DMS 273 (cell line): ENCODE measurements around the gene CC2D2A.

Source experiments
- DNase-seq: peaks from one replicate; lab custom pipeline; 2025; ENCODE audit not compliant: unreplicated experiment; lab: John Stamatoyannopoulos, UW

CC2D2A gene

DNA sequence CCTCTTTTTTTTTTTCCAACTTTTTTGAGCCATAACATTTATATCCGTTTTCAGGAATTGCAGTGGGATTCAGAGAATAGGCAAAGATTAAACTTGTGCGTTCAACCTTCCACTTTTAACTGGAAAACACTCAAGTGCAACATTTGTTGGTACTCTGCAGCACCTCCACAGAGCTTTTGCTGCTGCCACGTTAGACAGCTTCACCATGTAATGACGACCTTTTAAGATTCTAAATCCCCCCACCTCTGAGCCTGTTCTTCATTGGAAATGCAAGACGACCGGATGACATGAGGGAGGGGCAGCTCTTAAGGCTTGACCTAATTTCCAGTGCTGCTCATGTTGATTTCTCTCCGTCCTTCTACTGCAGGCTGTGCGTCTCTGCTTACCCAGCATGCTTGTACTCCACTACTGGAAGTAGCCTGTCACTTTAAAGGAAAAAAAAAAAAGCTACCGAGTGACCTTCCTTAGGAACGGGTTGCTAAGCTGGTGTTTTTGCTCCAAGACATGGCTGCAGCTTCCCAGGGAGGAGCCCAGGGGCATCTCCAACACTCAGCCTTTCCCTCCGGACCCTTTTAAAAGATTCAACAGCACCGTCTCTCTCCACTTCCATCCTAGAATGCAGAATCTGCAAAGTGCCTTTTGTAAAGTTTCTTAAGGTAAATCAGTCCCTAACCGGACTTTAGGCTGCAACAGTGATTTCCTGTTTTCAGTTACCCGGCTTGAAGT lies at the start of gene CC2D2A:
Gene CC2D2A (plus strand): TSS at position 481 of the 726 bp plus-strand sequence. CDS start 6,051 bp downstream, outside the sequence.
- DNase-seq = no peak

DNA sequence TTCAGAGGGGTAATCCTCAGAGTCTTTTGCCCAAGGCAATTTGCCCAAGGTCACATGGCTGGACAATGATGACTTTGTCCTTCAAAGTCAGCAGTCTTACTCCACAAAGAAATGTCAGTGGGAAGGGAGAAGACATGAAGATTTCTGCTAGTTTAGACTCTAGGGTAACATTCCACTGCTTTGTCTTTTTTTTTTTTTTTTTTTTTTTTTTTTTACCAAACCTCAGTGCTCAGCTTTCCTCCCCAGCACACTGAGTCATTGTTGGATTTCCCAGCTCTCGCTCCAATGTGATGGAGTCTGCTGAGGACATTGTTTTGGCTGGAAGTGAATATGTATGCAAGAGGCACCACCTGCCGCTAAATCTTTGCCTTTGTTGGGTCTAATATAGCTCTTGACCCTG lies 49.0 kb upstream of the CC2D2A start:
- DNase-seq = no peak

DNA sequence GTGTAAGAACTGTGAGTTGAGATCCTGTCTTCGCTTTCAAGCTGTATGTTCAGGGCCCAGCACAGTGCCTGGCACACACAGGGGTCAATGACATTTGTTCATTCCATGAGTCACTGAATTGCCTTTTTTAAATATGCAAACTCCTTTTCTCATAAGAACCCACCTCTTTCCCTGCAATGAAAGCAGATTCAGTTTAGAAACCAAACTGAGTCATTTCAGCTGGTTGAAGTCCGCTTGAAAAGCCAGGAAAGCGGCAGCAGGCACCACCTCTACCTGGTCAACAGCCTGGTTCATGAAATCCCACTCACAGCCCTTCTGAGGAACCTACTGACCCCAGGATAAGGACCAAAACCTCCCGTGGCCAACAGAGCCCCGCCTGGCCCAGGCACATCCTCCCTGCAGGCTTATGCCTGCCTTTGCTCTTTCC lies 46.4 kb upstream of the CC2D2A start:
- DNase-seq = no peak

DNA sequence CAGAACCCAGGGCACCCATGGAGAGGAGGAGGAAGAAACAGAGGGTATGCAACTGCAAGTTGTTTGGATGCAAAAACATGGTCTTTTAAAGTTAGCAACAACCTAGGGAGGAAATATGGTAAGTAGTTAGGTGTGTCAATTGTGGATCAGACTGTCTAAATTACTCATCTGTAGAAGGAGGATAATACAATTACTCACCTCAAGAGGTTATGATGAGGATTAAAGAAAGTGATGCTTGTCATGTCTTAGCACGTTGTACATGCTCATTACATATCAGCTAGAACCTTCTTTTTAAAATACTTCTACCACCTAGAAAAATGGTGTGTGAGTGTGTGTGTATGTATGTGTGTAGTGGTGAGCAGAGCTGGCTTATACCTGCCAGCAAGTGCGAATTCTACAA lies 44.2 kb upstream of the CC2D2A start:
- no peak for DNase-seq

DNA sequence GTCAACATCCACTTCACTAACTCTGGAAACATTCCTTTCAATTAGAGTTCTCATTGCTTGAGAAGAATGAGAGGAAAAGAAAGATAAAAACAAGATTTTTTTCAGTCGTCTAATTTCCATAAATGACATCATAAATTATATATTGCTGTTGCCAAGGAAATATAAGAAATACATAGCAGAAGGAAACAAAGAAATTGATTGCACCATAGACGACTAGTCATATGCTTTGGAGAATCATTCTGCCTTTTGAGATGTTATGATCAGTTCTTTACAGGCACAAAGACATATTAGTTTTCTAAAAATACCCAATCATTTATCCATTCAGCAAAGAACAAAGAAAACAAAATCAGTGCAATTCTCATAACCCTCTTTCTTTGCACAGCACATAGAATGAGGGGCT lies 42.5 kb upstream of the CC2D2A start:
- no peak for DNase-seq

DNA sequence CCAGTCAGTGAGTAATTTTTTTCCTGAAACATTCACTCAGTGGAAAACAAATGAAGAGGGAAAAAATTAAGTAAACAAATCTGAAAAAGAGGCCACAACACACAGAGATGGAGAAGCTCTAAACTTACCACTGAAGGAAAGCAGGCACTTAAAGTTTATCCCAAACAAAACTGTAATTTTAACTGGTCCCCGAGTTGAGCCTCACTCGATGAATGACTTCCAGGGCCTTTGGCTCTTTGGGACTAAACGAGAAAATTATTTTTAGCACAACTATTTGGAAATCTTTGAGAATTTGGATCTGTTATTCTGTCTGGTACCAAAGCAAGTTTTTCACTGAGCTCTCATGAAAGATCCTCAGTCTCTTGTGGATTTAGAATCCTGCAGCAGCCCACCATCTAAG lies 42.0 kb upstream of the CC2D2A start, which contains the start of gene C1QTNF7:
Gene C1QTNF7 (plus strand): TSS at position 333 of the 400 bp plus-strand sequence. CDS start 7,711 bp downstream, outside the sequence.
- no peak for DNase-seq

DNA sequence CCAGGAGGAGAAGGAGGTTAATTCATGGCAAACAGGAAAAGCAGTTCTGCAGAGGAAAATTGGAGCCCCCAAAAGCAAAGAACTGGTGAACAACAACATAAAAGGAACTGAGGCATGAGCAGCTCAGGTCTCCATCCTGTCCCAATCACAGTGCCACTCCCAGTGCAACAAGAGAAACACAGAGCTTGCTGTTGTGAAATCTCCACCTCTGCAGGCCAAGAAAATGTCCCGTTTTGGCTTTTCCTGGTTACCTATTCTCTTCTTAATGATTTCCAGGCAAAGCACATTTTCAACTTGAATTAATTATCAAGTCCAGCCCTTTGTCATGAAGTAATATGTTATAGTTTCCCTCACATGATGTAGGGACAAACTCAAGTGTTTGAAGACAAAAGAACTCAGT lies 41.1 kb upstream of the CC2D2A start:
- DNase-seq = no peak

DNA sequence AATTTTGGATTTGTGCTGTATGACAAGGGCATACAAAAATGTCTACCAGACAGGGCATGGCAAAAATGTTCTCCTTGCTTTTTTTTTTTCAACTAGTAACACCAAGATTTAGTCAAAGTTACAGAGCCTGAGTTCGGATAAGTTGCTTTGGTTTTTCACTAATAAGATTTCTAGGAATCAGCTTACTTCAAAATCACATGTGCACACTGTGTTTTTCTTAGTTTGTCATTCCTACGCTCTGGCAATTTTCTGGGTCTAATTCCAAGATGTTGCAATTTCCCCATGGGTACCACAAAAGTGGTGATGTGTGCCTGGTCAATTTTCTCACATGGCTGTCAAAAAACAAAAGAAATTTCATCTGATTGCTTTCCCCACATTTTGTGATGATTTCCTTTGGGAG lies 35.6 kb upstream of the CC2D2A start:
- no peak for DNase-seq

DNA sequence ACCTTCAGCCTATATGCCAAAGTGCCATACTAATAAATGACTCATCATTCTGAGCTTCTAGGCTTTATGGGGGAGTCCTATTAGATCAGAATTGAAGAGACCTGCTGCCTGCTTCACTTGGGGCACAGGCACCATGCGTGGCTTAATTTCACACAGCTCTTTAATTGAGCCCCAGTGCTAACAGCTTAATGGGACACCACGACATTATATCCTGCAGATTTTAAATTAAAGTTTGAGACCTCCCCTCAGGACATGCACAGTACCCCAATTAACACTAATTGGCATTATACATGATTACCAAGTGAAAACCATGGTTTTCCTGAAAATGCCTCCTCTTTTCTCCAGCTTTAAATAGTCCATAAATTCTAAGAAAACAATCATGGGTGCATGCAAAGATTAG lies 35.0 kb upstream of the CC2D2A start:
- no peak for DNase-seq

DNA sequence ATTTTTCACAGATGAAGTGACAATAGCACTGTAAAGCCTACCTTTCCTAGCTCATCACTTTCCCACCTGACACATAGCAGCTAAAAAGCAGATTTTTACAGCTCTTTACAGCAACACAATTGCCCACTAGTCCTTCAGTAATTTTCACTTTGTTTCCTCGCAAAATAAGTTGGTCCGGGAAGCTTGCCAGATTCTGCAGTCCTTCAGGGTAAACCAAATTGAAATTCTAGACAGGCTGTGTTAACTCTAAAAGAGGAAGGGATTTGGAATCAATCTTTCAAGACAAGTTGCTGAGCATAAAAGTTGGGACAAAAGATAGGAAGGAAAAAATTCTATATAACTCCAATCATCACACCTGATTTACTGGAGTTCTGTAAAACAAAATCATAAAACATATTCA lies 33.2 kb upstream of the CC2D2A start:
- DNase-seq = peak; percentile 28

DNA sequence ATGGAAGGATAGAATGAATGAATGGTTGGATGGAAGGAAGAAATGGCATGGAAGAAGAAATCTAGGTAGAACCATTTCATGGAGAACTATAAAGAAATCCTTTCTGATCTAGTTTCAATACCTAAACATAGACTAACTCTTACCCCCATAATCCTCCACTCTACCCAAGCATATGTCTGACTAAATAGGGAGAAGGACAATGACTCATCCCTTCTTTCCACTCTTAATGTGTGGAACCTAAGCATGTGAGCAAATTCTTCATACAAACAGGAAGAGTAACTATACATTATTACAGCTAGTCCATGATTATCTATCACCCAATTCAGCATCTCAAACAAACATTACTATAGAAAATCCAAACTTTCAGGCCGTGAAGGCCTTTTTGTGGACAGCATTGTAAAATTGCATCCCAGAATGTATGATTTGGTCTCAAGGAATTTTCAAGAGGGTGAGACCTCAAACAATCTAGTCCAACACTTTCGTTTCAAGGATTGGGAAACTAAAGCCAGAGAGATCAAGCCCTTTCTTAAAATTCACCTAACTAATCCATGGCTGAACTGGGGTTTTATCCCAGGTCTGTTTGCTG lies 30.6 kb upstream of the CC2D2A start:
- no peak for DNase-seq

DNA sequence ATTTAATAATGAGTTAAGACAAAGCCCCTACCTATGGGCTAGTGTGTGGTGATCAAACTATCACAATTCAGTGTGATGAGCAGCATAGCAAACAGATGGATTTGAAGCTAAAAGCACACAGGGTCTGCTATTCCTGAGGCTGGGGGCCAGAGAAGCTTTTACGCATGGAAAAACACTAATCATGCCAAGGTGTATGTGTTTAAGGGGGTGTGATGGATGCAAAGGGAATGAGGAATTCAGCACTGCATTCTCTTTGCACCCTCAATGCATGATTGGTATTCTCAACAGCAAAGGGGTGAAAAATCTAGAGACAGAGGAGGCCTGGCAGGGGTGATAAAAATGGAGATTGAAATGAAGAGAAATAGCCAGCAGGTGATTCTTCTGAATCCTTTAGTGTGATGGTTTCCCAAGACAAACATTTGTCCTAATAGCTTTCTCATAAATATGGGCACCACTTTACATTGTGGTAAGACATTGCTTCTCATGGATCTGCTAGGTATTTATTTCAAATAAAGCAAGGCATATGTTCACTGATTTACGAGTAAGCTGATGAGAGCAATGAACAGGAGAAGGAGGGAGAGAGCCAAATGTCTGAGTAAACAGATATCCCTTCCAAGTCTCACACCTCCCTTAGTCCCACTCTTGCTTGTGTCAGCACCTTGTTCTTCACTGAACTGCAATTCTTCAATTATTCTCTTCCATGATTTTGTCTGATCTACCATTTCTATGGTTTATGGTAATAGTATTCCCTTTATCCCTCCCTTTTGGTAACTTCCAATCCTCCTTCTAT lies 26.1 kb upstream of the CC2D2A start:
- DNase-seq = no peak

DNA sequence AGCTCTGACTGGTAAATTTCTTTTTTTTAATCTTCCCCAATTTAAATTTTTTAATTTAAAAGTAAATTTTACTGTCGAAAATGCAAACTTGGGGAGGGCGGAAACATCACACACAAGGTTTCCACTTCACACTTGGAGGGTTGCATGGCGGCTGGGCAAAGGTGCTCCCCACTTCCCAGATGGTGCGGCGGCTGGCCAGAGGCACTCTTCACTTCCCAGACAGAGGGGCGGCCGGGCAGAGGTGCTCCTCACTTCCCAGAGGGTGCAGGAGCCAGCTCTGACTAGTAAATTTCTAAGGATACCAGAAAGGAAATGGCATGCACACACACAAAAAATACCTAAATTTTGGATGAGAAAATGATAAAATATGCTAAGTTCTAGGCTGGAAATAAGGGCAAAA lies 25.4 kb upstream of the CC2D2A start:
- DNase-seq = no peak

DNA sequence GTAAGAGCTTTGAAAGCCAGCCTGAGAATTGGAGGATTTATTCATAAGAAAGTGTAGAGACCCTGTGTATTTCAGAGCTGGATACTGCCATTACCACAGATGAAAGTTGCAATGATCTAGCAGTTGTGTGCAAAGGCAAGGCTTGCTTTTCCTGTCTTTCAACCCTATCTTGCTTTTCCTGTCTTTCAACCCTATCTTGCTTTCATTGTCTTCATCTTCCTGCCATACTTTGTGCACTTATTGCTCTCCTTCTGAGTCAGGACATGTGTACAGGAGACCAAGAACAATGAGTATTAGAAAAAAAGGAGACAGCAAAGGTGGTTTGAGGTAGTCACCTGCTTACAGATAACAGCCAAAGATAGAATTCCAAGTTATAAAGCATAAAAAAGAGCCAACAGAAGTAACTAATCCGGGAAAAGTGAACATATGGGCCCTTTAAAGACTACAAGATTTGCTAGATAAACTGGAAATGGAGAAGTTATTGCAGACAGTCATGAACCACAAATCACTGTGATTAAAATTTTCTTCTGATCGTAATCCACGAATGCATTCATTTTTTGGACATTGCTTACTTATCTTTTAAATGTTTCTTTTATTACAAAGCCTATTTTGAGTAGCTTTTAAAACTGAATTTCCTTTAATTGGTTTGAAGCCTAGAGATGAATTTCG lies 24.7 kb upstream of the CC2D2A start:
- DNase-seq = no peak

DNA sequence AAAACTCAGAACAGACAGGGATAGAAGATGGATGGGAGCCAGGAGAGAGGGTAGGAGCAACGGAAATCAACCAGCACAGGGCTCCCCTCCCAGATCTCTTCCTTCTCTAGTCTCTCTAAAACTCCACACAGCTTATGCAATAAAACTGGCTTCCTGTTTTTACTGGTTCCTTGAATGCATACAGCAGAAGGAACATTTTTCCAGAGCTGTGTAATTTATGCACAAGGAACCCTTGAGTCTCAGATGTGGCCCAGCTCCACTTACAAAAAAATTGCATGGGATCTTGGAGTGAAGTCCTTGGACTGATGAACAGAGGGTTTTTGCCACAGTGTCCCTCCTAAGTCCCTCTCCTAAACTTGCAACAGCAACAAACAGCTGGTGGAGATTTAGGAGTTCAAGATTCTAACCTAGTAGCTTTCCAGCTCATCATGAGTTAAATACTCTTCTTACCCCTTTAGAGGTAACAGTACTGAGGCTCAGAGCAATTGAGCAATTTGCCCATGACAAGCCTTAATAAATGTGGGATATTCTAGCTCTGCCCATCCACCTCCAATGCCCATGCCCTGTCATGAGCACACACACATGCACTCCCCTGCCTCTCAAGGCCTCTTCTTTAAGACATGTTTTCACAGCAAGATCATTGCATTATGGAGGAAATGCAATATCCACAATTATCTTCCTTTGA lies 18.4 kb upstream of the CC2D2A start:
- no peak for DNase-seq

DNA sequence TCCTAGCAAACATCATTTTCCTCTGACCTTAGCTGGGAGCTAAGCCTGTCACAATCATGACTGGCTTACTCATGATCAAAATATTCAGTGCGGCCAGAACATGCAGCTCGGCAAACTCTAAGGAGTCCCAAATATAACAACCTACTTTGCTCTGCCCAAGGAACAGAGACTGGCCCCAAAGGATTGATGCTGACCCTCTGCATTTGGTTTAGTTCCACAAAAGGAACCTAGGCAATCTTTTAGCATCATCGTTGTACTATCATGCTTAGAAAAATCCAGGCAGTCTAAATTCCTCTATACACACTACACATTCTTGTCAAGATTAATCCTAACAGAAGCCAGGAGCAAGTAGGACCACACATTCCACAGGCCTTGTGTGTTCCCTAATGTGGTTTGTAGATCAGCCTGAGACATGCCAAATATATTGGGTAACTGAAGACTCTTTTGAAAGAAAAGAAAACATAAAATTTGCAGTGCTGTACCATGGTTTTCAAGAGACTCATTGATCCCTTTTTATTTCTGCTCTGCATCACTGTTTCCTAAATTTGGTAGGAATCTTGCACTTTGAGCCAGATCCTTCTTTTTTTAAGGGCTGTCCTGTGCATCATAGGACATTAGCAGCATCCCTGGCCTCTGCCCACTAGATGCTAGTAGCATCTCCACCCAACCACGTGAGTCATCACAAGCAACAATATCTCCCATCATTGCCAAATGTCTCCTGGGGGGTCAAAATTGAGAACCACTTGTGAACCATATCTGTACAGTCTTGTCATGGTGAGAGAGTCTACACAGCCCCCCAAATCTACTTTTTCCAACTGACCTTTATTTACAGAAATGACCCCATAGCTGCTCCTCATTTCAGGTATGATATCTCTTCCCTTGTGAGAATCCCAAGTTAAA lies 17.6 kb upstream of the CC2D2A start:
- no peak for DNase-seq

DNA sequence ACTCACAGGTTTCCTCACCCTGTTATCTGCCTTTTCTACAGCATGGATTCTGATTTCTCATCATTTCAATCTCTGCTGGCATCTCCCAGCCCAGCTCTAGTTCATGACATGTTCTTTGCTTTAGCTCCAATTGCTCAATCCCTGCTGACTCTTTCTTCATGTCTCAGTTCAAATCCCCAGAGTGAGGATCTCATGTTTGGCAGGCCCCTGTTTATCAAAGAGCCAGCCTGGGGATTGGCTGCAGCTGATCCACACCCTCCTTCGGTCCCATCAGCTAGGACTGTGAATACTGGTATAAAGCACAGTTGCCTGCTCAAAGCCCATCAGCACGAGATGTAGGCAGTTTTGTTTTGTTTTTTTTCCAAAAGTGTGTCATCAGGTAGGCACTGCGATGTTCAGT lies 14.4 kb upstream of the CC2D2A start:
- DNase-seq = no peak

DNA sequence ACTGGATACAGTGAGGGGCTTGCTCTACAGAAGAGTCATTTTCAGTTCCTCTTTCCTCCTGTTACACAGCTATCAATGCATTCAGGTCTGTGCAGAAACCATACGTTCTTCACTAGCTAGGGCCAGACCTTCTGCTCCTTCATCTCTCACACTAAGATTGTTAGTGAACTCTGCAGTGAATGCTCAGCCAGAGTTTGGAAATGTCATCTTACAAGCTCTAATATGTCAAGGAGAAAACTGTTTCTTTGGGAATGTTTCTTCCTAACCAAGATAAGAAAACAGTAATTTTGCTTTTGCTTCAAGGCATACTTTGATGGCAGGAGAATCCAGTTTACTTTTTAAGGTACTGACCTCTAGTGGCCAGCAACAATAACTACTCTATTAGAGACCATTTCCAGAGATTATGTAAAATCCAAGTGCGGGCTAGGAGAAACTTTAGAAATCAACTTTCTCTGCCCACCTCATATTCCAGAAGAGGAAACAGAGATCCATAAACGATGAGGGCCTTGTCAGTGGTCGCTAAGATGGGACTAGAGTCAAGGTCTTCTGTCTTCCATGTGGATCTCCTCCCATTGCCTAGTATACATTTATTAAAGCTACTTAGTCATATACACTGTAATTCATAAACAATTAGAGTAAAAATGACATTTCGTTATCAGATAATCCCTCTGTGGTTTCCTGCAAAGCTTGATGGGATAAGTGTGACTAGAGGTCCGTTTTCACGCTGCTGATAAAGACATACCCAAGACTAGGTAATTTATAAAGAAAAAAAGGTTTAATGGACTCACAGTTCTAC lies 12.1 kb upstream of the CC2D2A start:
- DNase-seq = peak; percentile 40

DNA sequence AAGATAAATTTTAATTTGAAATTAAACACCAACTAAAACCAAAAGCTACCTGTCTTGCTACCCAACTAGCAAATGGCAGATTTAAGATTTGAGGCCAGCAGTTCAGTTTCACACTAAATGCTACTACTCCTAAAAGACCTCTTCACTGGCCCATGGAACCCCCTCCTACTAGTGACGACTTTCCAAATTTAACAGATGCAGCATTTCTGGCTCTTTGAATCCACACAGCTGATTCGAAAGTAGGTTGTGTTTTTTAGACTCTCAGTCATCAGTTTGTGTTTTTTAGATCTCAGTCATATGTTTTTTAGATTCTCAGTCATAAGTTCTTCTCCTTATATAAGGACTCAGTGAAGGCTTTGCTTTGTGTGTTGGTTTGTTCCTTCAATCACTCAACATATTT lies 11.1 kb upstream of the CC2D2A start:
- no peak for DNase-seq
